ENCODE measurements around the gene EOLA1.
"Not testable (repeated sequence)": the region's sequence is repeated elsewhere in the genome, so short reads cannot be mapped to it uniquely, and the experiment has no call there.

Gene EOLA1

DNA sequence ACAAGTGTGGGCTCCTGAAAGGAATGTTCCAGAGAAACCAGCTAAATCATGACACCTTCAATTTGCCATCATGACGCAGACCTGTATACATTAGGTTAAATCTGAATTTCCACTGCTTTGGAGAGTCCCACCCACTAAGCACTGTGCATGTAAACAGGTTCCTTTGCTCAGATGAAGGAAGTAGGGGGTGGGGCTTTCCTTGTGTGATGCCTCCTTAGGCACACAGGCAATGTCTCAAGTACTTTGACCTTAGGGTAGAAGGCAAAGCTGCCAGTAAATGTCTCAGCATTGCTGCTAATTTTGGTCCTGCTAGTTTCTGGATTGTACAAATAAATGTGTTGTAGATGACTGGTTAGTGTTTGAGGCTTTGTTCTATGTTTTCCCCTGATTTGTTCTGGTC, 6.2 kb downstream of the EOLA1 start:
- DNase-seq, result not testable (repeated sequence)

DNA sequence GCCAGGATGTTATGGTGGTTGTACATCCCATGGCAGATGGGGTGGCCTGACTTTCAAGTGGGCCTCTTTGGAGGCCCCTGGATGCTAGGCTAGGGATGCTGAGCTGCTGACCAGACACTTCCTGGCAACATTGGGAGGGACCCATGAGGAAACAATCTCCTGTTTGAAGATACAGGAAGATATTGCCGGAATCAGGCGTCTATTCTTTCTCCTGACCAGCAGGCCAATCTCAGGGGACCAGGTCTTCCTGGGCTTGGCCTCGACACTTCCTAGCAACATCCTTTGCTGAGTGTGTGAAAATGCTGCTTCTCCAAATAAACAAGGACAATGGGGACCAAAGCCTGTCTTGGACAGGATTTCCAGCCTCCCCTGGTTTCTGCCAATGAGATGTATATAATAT, 7.0 kb downstream of the EOLA1 start:
- not testable (repeated sequence) for DNase-seq

DNA sequence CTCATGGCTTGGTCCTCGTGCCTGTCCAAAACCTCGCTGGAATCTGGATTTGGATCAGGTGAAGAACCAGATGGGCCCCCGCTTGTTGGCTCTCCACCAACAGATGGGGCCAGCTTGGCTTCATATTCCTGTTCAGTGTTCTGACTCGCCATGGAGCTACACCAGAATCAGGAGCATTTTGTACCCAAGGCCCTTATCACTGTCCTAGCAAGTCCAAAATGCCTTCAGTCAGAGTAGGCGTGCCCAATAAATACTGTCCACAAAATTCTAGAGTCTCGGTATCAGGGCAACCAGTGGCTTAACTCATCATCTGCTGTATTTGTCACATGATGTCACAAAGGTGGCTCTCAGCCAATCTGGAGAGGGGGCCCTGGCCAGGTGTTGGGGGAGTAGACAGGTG, 8.9 kb downstream of the EOLA1 start, which contains the start of gene HSFX3:
TSS of gene HSFX3 (minus strand) at position 224 of the 400 bp plus-strand sequence. CDS start at position 152, 72 bp downstream.
- not testable (repeated sequence) for DNase-seq

DNA sequence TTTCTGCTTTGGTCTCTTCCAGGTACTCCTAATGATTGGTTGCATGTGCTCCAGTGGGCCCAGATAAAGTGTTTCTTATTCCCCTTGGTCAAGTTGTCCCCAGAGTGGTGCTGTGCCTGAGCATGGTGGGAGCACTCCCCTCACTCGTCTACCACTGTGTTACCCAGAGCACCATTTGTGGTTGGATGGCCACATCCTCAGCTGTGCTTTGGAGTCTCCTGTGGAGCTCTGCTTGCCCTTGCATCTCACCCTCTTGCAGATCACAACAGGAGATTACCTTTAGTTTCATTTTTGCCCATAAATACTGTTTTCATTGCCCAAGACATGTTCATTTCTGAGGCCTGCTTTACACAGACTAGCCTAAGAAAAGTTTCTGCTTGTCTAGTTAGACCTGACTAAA, 9.6 kb downstream of the EOLA1 start:
- not testable (repeated sequence) for DNase-seq

DNA sequence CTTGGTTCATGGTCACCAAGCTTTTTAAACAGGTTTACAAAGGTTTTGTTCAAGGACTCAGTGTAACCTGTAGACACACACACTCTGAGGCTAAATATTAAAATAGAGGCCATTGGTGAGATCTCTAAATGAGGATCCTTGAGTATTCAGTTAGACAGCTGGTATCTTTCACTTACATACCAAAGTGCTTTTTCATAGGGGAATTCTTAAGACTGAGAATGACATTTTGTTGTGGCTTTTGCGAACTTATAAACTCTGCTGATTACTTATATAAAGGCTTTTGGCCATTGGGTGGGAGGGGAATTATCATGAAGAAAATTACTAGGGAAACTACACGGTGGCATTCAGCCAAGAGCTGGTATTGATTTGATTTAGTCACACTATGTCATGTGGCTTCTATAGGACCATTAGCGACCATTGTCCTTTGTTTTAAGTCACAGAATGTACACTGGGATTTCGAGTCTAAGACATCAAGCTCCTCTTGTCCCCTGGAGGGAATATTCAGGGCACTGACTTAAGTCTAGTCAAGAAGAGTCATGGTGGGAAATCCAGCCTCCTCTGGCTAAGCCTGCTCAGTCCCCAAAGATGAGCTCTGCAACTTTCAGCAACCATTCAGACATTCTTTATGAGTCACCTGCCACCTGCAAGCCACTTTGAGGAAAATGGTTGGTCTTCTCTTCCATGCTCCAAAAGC, 10.6 kb downstream of the EOLA1 start:
- not testable (repeated sequence) for DNase-seq

DNA sequence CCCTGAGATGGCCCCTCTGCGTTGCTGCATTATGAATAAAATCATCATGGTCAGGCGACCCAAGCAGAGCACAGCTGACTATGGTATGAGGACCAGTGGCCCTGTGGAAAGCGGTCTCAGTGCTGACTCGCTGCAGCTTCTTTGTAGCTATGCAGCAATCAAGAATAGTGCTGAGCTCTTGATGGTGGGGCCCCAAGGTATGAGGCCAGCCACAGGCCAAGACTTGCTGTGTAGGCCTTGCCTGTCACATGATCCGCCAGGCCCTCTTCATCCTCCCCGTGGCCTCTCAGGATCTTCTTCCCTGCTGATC, 11.1 kb downstream of the EOLA1 start:
- not testable (repeated sequence) for DNase-seq

DNA sequence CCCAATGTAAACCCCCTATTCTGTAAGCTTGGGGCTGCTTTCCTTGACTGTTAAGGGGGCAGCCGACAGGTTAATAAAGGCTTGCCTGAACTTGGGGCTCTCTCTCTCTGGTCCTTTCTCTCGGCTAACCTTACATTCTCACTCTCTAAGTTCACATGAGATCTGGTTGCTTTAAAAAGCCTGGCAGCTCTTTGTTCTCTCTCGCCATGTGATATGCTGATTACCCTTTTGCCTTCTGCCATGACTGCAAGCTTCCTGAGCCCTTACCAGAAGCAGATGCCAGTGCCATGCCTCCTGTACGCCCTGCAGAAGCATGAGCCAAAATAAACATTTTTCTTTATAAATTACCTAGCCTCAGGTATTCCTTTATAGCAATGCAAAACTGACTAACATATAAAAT, 14.4 kb downstream of the EOLA1 start:
- DNase-seq, result not testable (repeated sequence)

DNA sequence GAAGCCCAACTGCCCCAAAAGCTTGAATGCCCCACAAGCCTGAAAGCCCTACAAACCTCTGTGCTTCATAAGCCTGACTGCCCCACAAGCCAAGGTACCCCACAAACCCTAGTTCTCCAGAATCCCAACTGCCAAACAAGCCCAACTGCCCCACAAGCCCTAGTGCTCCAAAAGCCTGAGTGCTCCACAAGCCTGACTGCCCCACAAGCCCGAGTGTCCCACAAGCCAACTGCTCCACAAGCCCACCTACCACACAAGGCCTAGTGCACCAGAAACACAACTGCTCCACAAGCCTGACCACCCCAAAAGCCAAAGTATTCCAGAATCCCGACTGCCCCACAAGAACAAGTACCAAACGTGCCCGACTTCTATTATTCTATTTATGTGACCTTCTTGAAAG, 22.5 kb downstream of the EOLA1 start:
- no peak for DNase-seq

DNA sequence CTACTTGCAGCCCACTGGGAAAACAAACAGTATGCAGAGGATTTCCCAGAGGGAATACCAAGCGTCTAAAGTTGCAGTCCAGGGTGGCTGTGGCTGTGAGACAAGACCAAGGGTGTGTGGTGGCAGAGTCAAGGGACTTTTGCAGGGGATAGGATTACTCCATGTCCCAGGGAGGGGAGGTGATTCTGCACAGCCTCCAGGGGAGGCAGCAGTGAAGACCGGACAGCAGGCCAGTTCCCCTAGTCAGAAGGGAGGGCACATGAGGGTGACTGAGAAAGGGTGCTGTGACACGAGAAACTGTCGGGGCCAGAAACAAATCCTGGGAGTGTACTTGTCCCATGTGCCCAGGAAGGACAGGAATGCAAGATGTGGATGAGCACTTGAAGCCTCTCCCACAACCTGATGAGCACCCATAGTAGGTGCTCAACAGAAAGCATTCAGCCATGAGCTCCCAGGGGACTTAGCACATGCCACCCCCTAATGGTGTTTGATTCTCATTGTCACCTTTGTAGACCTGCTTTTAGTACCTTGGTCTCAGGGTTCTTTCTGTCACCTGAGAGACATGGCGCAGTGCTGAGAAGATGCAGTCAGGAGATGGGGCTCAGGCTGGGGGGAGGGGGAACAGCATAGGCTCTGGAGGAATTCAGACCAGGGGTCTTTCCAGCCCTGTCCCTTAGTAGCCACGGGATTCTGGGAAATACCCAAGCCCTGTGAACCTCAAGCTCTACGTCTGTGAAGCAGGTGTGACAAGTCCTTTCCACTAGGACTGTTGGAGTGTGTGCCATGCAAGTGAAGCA, 27.0 kb downstream of the EOLA1 start:
- no peak for DNase-seq

DNA sequence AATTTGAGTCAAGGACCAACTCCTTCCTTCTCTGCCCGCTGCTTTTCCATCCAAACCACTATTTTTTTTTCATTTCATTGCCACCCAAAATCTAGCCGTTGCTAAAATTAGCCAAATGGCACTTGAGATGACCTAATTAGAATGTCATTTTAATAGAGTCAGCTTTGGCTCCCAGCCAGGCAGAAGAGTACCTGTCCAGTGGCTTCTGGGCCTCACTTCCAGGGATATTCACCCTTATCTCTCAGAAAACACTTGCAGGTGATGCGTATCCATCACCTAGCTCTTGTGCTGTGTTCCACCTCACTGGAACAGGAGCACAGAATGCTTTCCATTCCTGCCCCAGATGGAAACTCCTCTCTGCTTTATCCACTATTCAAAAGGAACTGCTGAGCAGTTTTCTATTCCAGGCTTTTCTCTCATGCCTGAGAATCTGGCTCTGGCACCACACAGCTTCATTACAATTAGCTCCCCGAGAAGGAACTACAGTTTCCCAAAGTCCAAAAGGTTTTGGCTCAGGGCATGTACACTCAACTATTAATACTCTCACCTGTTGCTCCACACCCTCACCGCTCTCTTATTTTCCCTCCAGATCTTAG, 28.0 kb downstream of the EOLA1 start:
- DNase-seq, result no peak

DNA sequence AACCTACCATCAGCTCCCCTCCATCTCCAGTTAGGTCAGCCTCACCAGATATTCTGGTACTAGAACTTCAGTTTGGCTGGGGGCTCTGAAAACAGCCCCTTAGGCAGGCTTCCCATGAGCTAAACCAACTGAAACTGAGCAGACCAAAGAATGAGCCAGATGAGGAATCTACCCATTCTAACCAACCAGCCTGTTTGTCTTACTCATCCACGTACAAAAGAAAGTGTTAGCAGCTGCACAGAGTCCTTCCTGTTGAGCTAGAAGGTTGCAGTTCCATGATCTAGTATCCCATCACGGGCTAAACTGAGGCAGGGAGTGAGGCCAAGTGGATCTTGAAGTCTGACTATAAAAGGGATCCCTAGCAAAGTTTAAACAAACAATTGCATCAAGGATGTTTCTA, 29.0 kb downstream of the EOLA1 start:
- no peak for DNase-seq

DNA sequence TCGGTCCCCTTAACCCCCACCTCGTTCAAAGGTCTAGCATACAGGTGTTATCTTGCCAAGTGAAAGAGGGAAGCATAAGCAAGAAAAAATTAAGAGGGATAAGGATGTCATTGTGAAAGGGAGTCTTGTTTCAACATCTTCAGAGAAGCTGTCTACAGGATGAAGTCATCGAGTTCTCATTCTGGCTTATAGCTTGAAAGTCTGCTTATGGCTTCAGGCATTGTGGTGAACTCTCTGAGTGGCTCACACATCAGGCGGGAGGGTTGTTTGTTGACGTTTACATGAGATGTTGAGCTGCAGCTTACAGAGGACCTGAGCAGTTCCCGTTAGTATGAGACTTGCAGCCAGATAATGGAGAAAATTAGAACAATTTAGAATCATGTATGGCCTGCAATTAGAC, 29.9 kb downstream of the EOLA1 start:
- peak; percentile 12 for DNase-seq

DNA sequence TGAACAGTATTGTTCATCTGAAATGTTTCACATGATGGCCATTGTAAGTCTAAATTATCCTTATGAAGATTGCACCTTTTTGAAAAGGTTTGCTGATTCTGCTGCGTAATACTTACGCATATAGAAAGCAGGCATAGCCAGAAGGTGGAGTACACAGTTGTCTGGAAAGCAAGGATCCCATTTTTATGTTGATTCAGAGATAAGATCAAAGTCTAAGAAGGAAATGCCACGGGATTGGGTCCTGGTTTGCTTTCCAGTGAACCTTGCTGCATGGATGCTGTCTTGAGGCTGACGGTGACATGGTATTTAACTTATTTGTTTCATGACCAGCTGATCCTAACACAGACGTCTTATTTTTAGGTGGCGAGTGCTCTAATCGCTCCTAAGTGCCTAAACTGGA, 31.0 kb downstream of the EOLA1 start:
- DNase-seq, result no peak

DNA sequence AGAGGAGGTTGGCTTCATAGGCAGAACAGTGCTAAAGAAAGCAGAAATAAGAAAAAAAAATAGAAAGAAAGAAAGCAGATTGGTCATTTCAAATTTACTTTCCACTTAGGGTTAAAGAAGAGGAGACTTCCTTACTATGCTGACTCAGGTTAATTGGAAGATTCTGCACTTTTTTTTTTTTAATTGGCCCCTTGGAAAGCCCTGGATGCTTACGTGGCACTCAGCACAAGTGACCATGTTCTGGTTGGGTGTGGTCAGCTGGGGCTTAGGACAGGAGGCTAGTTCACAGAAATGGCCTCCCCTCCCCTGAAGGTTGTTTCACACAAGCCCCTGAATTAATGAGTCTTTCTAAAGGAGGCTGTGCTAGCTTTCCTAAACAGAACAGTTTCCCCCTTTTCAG, 31.9 kb downstream of the EOLA1 start:
- DNase-seq, result no peak

DNA sequence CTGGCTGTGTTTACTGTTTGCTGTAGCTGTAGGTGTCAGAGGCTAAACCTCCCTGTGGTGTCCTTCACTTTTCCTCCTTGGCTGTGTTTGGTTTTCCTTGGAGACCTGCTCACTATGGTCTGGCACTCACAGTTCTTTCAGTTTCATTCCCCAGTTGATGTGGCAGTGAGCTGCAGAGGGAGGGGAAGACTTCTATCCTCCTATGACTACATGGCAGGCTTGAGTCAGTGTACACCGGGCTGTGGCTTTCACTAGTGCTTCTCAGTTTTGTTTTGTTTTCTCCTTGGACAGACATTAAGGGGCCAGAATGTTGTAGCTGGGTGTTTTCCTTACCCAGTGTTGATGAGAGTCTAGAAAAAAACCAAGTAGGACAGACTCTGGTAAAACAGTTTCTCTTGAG, 32.6 kb downstream of the EOLA1 start:
- DNase-seq, result not testable (repeated sequence)

DNA sequence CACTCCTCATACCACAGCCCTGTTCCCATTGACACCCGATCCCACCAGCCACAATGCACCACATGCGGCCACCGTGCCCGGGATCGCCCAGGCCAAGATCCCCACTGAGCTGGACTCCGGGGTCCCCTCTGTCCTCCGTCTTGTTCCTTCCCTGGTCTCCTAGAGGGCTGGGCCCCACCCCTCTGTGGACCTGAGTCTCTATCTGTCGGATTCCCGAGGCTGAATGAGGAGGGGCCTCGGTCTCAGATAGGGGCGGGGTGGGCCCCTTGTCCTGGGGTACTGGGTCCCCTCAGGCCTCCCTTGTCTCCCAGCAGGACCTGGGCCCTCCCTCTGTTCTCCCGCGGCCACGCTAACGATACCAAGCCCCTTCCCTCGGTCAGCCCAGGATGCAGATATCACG, 44.8 kb downstream of the EOLA1 start:
- DNase-seq, result not testable (repeated sequence)

DNA sequence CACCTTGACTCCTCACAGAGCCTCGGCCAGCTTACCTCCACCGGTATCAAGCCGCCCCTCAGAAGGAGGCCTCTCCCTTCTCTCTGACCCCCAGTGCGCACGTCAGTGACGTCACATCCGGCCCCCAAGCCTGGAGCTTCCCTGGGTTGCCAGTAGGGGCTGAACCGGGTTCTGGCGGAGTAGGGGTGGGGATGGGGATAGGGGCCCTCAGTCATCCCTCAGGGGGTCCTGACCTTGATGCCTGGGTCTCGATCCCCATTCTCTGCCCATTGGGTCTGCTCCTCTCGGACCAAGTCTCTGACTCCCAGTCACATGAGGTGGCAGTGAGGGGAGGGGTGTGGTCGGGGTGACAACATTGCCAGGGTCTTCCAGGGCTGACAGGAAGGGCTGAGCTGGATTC, 46.5 kb downstream of the EOLA1 start, which contains the start of gene MAGEA9B:
TSS of gene MAGEA9B (minus strand) at position 101 of the 400 bp plus-strand sequence. CDS start 4,280 bp downstream, outside the sequence.
- not testable (repeated sequence) for DNase-seq

DNA sequence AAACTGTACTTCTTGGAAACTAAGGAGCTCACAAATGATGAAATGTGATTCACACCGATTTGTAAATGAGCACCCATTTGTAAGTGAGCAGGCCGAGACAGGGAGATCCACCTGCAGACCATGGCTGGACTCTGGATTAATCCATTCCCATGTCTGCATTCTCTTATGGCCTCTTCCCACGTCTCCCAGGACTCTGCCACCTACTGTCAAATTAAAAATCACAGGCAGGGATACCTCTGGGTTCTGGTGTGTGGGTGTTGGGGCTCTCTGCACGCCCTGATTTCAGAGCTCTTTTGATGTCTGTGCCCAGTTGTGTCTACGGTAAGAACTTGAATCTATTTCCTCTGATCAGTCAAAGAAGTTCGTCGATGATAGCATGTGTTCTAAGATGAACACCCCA, 50.2 kb downstream of the EOLA1 start:
- not testable (repeated sequence) for DNase-seq

DNA sequence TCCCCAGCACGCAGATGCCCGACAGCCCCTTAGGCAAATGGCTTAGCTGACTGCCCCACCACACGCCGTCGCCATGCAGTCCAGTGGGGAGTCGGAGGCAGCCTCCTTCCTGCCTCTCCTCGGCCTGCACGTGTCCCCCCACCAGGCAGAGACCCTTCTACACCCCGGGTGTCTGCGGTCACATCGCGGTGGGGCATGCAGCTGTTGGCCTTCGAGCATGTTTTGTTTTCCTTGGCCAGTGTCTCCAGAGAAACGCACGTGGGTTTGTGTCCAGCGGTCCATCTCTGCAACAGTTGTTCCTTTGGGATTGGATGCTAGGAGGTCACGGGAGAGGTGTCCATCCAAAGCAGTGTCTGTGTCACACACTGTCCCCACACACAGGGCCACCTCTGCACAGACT, 54.4 kb downstream of the EOLA1 start, which contains the start of gene HSFX2:
TSS of gene HSFX2 (minus strand) at position 101 of the 400 bp plus-strand sequence. CDS start 614 bp downstream, outside the sequence.
- DNase-seq, result not testable (repeated sequence)

DNA sequence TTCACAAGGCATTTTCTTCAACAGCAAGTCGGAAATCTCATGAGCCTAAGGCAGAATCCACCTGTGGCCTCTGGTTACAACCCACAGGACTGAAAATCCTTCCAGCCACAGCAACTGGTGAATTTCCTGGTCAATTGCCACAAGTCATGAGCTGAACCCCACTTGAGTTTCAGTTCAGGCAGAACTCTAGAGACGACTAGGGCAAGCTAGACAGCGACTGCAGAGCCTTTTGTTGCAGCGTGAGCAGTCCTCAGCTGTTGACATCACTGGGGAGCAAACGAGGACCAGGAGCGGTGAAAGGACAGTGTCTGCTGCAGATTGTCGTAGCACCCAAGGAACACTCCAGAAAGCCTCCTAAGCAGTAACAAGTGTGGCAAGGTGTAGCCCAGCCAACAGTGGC, 55.1 kb downstream of the EOLA1 start:
- not testable (repeated sequence) for DNase-seq
